AG04449 (cell line): ENCODE results near the gene CD274.
"Not testable (repeated sequence)": the region's sequence is repeated elsewhere in the genome, so short reads cannot be mapped to it uniquely, and the experiment has no call there.

Source experiments
- CTCF ChIA-PET: fragments of 350-600 bp; formaldehyde crosslinking; extraction: SDS; loops from one replicate; lab custom pipeline; 2021; ENCODE audit warnings: antibody characterized with exemption; lab: Yijun Ruan, JAX
- POLR2A ChIA-PET: fragments of 400-600, 350-600 bp; formaldehyde crosslinking; extraction: SDS; loops from one replicate; lab custom pipeline; 2020; ENCODE audit warnings: antibody characterized with exemption, inconsistent platforms; lab: Yijun Ruan, JAX
- DNase-seq: peaks from one replicate; pipeline ENCODE4 v3.0.0-alpha.2; 2010; ENCODE audit warnings: low read depth, low spot score
- H3K4me3 ChIP-seq: 2 replicates; pipeline ENCODE4 v1.5.1; 2011; ENCODE audit warnings: low read depth, mild to moderate bottlenecking, control low read depth, low read length
- CTCF ChIP-seq: IDR thresholded peaks from one replicate; pipeline ENCODE4 v1.5.1; 2011; ENCODE audit warnings: mild to moderate bottlenecking, moderate library complexity, low read length, control low read depth, inconsistent platforms; ENCODE audit not compliant: insufficient read depth; ENCODE audit errors: missing control alignments

Gene CD274

GRCh38 chr9:5429873-5430564, 20.3 kb upstream of the CD274 start:
- CTCF ChIA-PET: interaction anchor here (0.9 to 1.7 kb wide), 6 partner anchors 9 to 251 kb away, joined by 3 to 7 read pairs (median 4); no protein-coding TSS in a partner anchor
- no peak for DNase-seq
- POLR2A ChIA-PET: no interaction called here
- TF ChIP-seq CTCF: no peak
- no peak overlapping the region for H3K4me3 ChIP-seq

GRCh38 chr9:5430912-5431311, 19.4 kb upstream of the CD274 start:
- POLR2A ChIA-PET: no interaction called here
- no peak for TF ChIP-seq CTCF
- CTCF ChIA-PET: no interaction called here
- DNase-seq: no peak
- no peak overlapping the region for H3K4me3 ChIP-seq

GRCh38 chr9:5432890-5433289, 17.5 kb upstream of the CD274 start:
- H3K4me3 ChIP-seq, CTCF ChIA-PET, POLR2A ChIA-PET, DNase-seq: not testable (repeated sequence)

GRCh38 chr9:5433328-5433727, 17.0 kb upstream of the CD274 start:
- CTCF ChIA-PET, DNase-seq, POLR2A ChIA-PET, H3K4me3 ChIP-seq: not testable (repeated sequence)

GRCh38 chr9:5433841-5434810, 16.2 kb upstream of the CD274 start:
- H3K4me3 ChIP-seq, DNase-seq, POLR2A ChIA-PET: not testable (repeated sequence)
- CTCF ChIA-PET: interaction anchor here (0.8 kb wide), 1 partner anchor 8 kb away, joined by 3 read pairs; no protein-coding TSS in a partner anchor

- no peak overlapping the region for H3K4me3 ChIP-seq
- no peak for TF ChIP-seq CTCF
- CTCF ChIA-PET: interaction anchor here (1.9 to 9.1 kb wide), 3 partner anchors 14 to 250 kb away, joined by 10 to 90 read pairs (median 24); partner anchors contain the start of genes CD274 and INSL6
- POLR2A ChIA-PET: interaction anchor here (1.8 kb wide), 1 partner anchor 148 kb away, joined by 3 read pairs; no protein-coding TSS in a partner anchor
- DNase-seq: no peak
These were observed 14.4 kb upstream of the CD274 start for GRCh38 chr9:5435912-5436311.

- CTCF ChIA-PET: interaction anchor here (0.8 to 9.1 kb wide), 7 partner anchors 12 to 450 kb away, joined by 3 to 90 read pairs (median 10); partner anchors contain the start of genes CD274 and INSL6
- TF ChIP-seq CTCF: no peak
- POLR2A ChIA-PET: interaction anchor here (1.8 kb wide), 1 partner anchor 148 kb away, joined by 3 read pairs; no protein-coding TSS in a partner anchor
- no peak for DNase-seq
- no peak overlapping the region for H3K4me3 ChIP-seq
These were observed 13.9 kb upstream of the CD274 start for GRCh38 chr9:5436441-5436840.
